ENCODE data around the gene ADAMTS6.

The ADAMTS6 gene

GRCh38 chr5:65412842-65413241 is 68.9 kb downstream of the ADAMTS6 start:
- Histone ChIP-seq H3K9me3 (ENCODE audit: severe bottlenecking) (peaks cover 3% of the 10 kb centered on the region), H3K27me3 (ENCODE audit: insufficient read depth, low read depth, severe bottlenecking) (no peaks in the 10 kb centered on the region), H3K27ac (no peak overlapping the region), H3K4me3 (ENCODE audit: low read depth, low read length) (no peak overlapping the region), H3K36me3 (no peaks in the 10 kb centered on the region)
- no peak for DNase-seq
- no peak for TF ChIP-seq CTCF (IDR thresholded peaks at IDR 0.05; ENCODE audit: low read depth, low read length)

GRCh38 chr5:65411356-65411755 is 70.4 kb downstream of the ADAMTS6 start:
- H3K9me3 ChIP-seq (ENCODE audit: severe bottlenecking), result no peaks in the 10 kb centered on the region
- no peak overlapping the region for H3K4me3 ChIP-seq (ENCODE audit: low read depth, low read length)
- H3K36me3 ChIP-seq, result no peaks in the 10 kb centered on the region
- no peak overlapping the region for H3K27ac ChIP-seq
- H3K27me3 ChIP-seq (ENCODE audit: insufficient read depth, low read depth, severe bottlenecking), result no peaks in the 10 kb centered on the region
- no peak for TF ChIP-seq CTCF (IDR thresholded peaks at IDR 0.05; ENCODE audit: low read depth, low read length)
- DNase-seq, result no peak

- no peaks in the 10 kb centered on the region for H3K9me3 ChIP-seq (ENCODE audit: severe bottlenecking)
- no peak for TF ChIP-seq CTCF (IDR thresholded peaks at IDR 0.05; ENCODE audit: low read depth, low read length)
- no peaks in the 10 kb centered on the region for H3K36me3 ChIP-seq
- H3K27me3 ChIP-seq (ENCODE audit: insufficient read depth, low read depth, severe bottlenecking), result no peaks in the 10 kb centered on the region
- DNase-seq, result no peak
- no peak overlapping the region for H3K4me3 ChIP-seq (ENCODE audit: low read depth, low read length)
- H3K27ac ChIP-seq, result no peak overlapping the region
These were observed 86.1 kb downstream of the ADAMTS6 start for GRCh38 chr5:65395526-65396155.

GRCh38 chr5:65394087-65394486 is 87.6 kb downstream of the ADAMTS6 start:
- Histone ChIP-seq H3K4me3 (ENCODE audit: low read depth, low read length) (no peak overlapping the region), H3K27me3 (ENCODE audit: insufficient read depth, low read depth, severe bottlenecking) (no peaks in the 10 kb centered on the region), H3K36me3 (no peaks in the 10 kb centered on the region), H3K27ac (no peak overlapping the region), H3K9me3 (ENCODE audit: severe bottlenecking) (no peaks in the 10 kb centered on the region)
- TF ChIP-seq CTCF (IDR thresholded peaks at IDR 0.05; ENCODE audit: low read depth, low read length), result no peak
- DNase-seq, result no peak

GRCh38 chr5:65391591-65391990 is 90.1 kb downstream of the ADAMTS6 start:
- no peaks in the 10 kb centered on the region for H3K27me3 ChIP-seq (ENCODE audit: insufficient read depth, low read depth, severe bottlenecking)
- H3K4me3 ChIP-seq (ENCODE audit: low read depth, low read length), result no peak overlapping the region
- H3K27ac ChIP-seq, result no peak overlapping the region
- no peaks in the 10 kb centered on the region for H3K9me3 ChIP-seq (ENCODE audit: severe bottlenecking)
- H3K36me3 ChIP-seq, result no peaks in the 10 kb centered on the region
- no peak for TF ChIP-seq CTCF (IDR thresholded peaks at IDR 0.05; ENCODE audit: low read depth, low read length)
- no peak for DNase-seq

- Histone ChIP-seq H3K27me3 (ENCODE audit: insufficient read depth, low read depth, severe bottlenecking) (no peaks in the 10 kb centered on the region), H3K27ac (peak overlapping the region; percentile 36; the same call in 1 of the 2 replicates), H3K36me3 (no peaks in the 10 kb centered on the region), H3K4me3 (ENCODE audit: low read depth, low read length) (no peak overlapping the region), H3K9me3 (ENCODE audit: severe bottlenecking) (no peaks in the 10 kb centered on the region)
- no peak for DNase-seq
- TF ChIP-seq CTCF (IDR thresholded peaks at IDR 0.05; ENCODE audit: low read depth, low read length), result no peak
These were observed 91.5 kb downstream of the ADAMTS6 start for GRCh38 chr5:65390208-65390607.
